Esophagus squamous epithelium (tissue), 4 donors: ENCODE data around the gene CNTN4.

Source experiments
- CTCF ChIP-seq, 6 experiments: fragments of 450-650 bp in 4 of 6; fragments of 200-600 bp in 2 of 6; sonication (generic) in 2 of 6; IDR thresholded peaks; one replicate each; pipeline ENCODE4 v1.5.1; 2016 to 2019; ENCODE audit warnings: antibody characterized with exemption in 6 of 6, mild to moderate bottlenecking in 4 of 6, moderate library complexity in 4 of 6
- POLR2A ChIP-seq, 4 donors: fragments of 450-650 bp; IDR thresholded peaks; one replicate each; pipeline ENCODE4 v1.6.1; 2017; ENCODE audit warnings: antibody characterized with exemption in 4 of 4, mild to moderate bottlenecking in 4 of 4, moderate library complexity in 3 of 4

- TF ChIP-seq CTCF (IDR thresholded peaks at IDR 0.05) (no peak), POLR2A (IDR thresholded peaks at IDR 0.05) (no peak)
Measured at GRCh38 chr3:2823031-2823430, 724.4 kb downstream of the CNTN4 start.
